ENCODE measurements around the gene TM7SF3. TPM values are rescaled to one million over a fixed set of nuclear protein-coding genes. Genes with fewer than 3 reads are reported as not detected.

TM7SF3 gene
- total and polyA plus RNA-seq, 2 experiments from 2014 or later, result 51.8 to 55.8 TPM

- H3K4me1 ChIP-seq (ENCODE audit: insufficient read depth), result no peaks in the 10 kb centered on the region
- no peak overlapping the region for H3K4me3 ChIP-seq
- DNase-seq, result no peak
- no peaks in the 10 kb centered on the region for H3K9me3 ChIP-seq (ENCODE audit: low read depth)
- H3K9ac ChIP-seq, result no peak overlapping the region
- no peak overlapping the region for H2AFZ ChIP-seq
- no peaks in the 10 kb centered on the region for H3F3A ChIP-seq (ENCODE audit: insufficient read depth)
- no peaks in the 10 kb centered on the region for H4K20me1 ChIP-seq (ENCODE audit: insufficient read depth)
- TF ChIP-seq EZH2 (IDR thresholded peaks at IDR 0.05; ENCODE audit: insufficient read depth, poor library complexity, severe bottlenecking), result no peak
- TF ChIP-seq EZH2phosphoT487 (IDR thresholded peaks at IDR 0.05; ENCODE audit: insufficient read depth, low read depth), result no peak
- no peak overlapping the region for H3K27ac ChIP-seq
- H3K27me3 ChIP-seq (replicated peaks; ENCODE audit: insufficient read depth), result no peaks in the 10 kb centered on the region
- no peaks in the 10 kb centered on the region for H3K36me3 ChIP-seq (ENCODE audit: low read depth)
- 58 to 63% methylated on average over 3 of the region's 3 CpGs for WGBS, 2 experiments (ENCODE audit: low coverage in 1 of 2, low lambda C conversion rate in 2 of 2, missing lambda C conversion rate in 2 of 2)
- in situ Hi-C loops (cut with MboI), result no loop called here
- 0 out of 2 replicates have a peak, but pooled peaks cover 4% of the 10 kb centered on the region for H3K9me2 ChIP-seq (ENCODE audit: insufficient read depth)
- H3K79me2 ChIP-seq (ENCODE audit: insufficient read depth), result no peaks in the 10 kb centered on the region
- no peak overlapping the region for H3K4me2 ChIP-seq (ENCODE audit: unreplicated experiment)
These were observed 43.4 kb upstream of the TM7SF3 start for GRCh38 chr12:27057543-27057942.

GRCh38 chr12:27055966-27056365 is 41.8 kb upstream of the TM7SF3 start:
- no peak overlapping the region for H2AFZ ChIP-seq
- H3K79me2 ChIP-seq (ENCODE audit: insufficient read depth), result no peaks in the 10 kb centered on the region
- H3K36me3 ChIP-seq (ENCODE audit: low read depth), result no peaks in the 10 kb centered on the region
- no peak overlapping the region for H3K4me2 ChIP-seq (ENCODE audit: unreplicated experiment)
- no peak overlapping the region for H3K27ac ChIP-seq
- no peaks in the 10 kb centered on the region for H3K4me1 ChIP-seq (ENCODE audit: insufficient read depth)
- no peak overlapping the region for H3K4me3 ChIP-seq
- WGBS, 2 experiments (ENCODE audit: low coverage in 1 of 2, low lambda C conversion rate in 2 of 2, missing lambda C conversion rate in 2 of 2), result 62% methylated on average over 7 of the region's 7 CpGs
- no peak for DNase-seq
- 0 out of 2 replicates have a peak, but pooled peaks cover 4% of the 10 kb centered on the region for H3K9me2 ChIP-seq (ENCODE audit: insufficient read depth)
- no peak overlapping the region for H3K9ac ChIP-seq
- H3K27me3 ChIP-seq (replicated peaks; ENCODE audit: insufficient read depth), result no peaks in the 10 kb centered on the region
- in situ Hi-C loops (cut with MboI), result no loop called here
- no peaks in the 10 kb centered on the region for H3K9me3 ChIP-seq (ENCODE audit: low read depth)
- no peaks in the 10 kb centered on the region for H3F3A ChIP-seq (ENCODE audit: insufficient read depth)
- no peaks in the 10 kb centered on the region for H4K20me1 ChIP-seq (ENCODE audit: insufficient read depth)
- TF ChIP-seq EZH2 (IDR thresholded peaks at IDR 0.05; ENCODE audit: insufficient read depth, poor library complexity, severe bottlenecking) (no peak), EZH2phosphoT487 (IDR thresholded peaks at IDR 0.05; ENCODE audit: insufficient read depth, low read depth) (no peak)

GRCh38 chr12:27052742-27053141 is 38.6 kb upstream of the TM7SF3 start:
- no peak overlapping the region for H3K4me3 ChIP-seq
- H3K4me2 ChIP-seq (ENCODE audit: unreplicated experiment), result no peak overlapping the region
- no peak overlapping the region for H3K9ac ChIP-seq
- H4K20me1 ChIP-seq (ENCODE audit: insufficient read depth), result no peaks in the 10 kb centered on the region
- H3K79me2 ChIP-seq (ENCODE audit: insufficient read depth), result no peaks in the 10 kb centered on the region
- H3K9me3 ChIP-seq (ENCODE audit: low read depth), result no peaks in the 10 kb centered on the region
- peaks cover 7% of the 10 kb centered on the region; the same call in 1 of the 2 replicates for H3K4me1 ChIP-seq (ENCODE audit: insufficient read depth)
- WGBS, 2 experiments (ENCODE audit: low coverage in 1 of 2, low lambda C conversion rate in 2 of 2, missing lambda C conversion rate in 2 of 2), result 94 to 96% methylated on average over 3 of the region's 3 CpGs
- H2AFZ ChIP-seq, result no peak overlapping the region
- DNase-seq, result no peak
- no peaks in the 10 kb centered on the region for H3K27me3 ChIP-seq (replicated peaks; ENCODE audit: insufficient read depth)
- in situ Hi-C loops (cut with MboI), result no loop called here
- no peak overlapping the region for H3K27ac ChIP-seq
- H3K9me2 ChIP-seq (ENCODE audit: insufficient read depth), result 0 out of 2 replicates have a peak, but pooled peaks cover 4% of the 10 kb centered on the region
- no peak for TF ChIP-seq EZH2phosphoT487 (IDR thresholded peaks at IDR 0.05; ENCODE audit: insufficient read depth, low read depth)
- TF ChIP-seq EZH2 (IDR thresholded peaks at IDR 0.05; ENCODE audit: insufficient read depth, poor library complexity, severe bottlenecking), result no peak
- no peaks in the 10 kb centered on the region for H3K36me3 ChIP-seq (ENCODE audit: low read depth)
- no peaks in the 10 kb centered on the region for H3F3A ChIP-seq (ENCODE audit: insufficient read depth)

- Histone ChIP-seq H3K36me3 (ENCODE audit: low read depth) (no peaks in the 10 kb centered on the region), H3F3A (ENCODE audit: insufficient read depth) (no peaks in the 10 kb centered on the region), H3K4me2 (ENCODE audit: unreplicated experiment) (no peak overlapping the region), H4K20me1 (ENCODE audit: insufficient read depth) (no peaks in the 10 kb centered on the region), H3K4me3 (no peak overlapping the region), H3K79me2 (ENCODE audit: insufficient read depth) (no peaks in the 10 kb centered on the region), H3K9ac (no peak overlapping the region), H3K9me3 (ENCODE audit: low read depth) (no peaks in the 10 kb centered on the region), H2AFZ (no peak overlapping the region), H3K27me3 (replicated peaks; ENCODE audit: insufficient read depth) (no peaks in the 10 kb centered on the region), H3K4me1 (ENCODE audit: insufficient read depth) (peaks cover 7% of the 10 kb centered on the region; the same call in 1 of the 2 replicates), H3K9me2 (ENCODE audit: insufficient read depth) (no peaks in the 10 kb centered on the region), H3K27ac (no peak overlapping the region)
- in situ Hi-C loops (cut with MboI), result no loop called here
- 77 to 90% methylated on average over 1 of the region's 1 CpG for WGBS, 2 experiments (ENCODE audit: low coverage in 1 of 2, low lambda C conversion rate in 2 of 2, missing lambda C conversion rate in 2 of 2)
- DNase-seq, result no peak
- TF ChIP-seq EZH2 (IDR thresholded peaks at IDR 0.05; ENCODE audit: insufficient read depth, poor library complexity, severe bottlenecking) (no peak), EZH2phosphoT487 (IDR thresholded peaks at IDR 0.05; ENCODE audit: insufficient read depth, low read depth) (no peak)
These were observed 38.0 kb upstream of the TM7SF3 start for GRCh38 chr12:27052176-27052575.

Data from GM23248 (cell line).